ENCODE results near the gene GAS2.

- no peak for TF ChIP-seq CTCF (IDR thresholded peaks at IDR 0.05; ENCODE audit: insufficient read depth, low read length, poor library complexity, severe bottlenecking)
- no peak for TF ChIP-seq EZH2phosphoT487 (conservative IDR thresholded peaks at IDR 0.05; ENCODE audit: low read length)
These were observed 96.8 kb downstream of the GAS2 start for GRCh38 chr11:22763166-22763565.
